Stimulated activated CD4-positive, alpha-beta T cell treated with anti-CD3 and anti-CD28 coated beads, Interleukin-15, amount 100 ng/mL, for 48 hours (primary cell): ENCODE results near the gene GFPT1.

ENCODE experiments used
- DNase-seq, 2 donors: peaks; one replicate each; pipeline ENCODE4 v3.0.0-alpha.2; 2020; ENCODE audit warnings: low read depth in 2 of 2

The GFPT1 gene

GRCh38 chr2:69291004-69291650, 95.9 kb downstream of the GFPT1 start:
- DNase-seq = no peak

GRCh38 chr2:69288429-69288828, 98.6 kb downstream of the GFPT1 start:
- DNase-seq = no peak

GRCh38 chr2:69287544-69287943, 99.5 kb downstream of the GFPT1 start:
- no peak for DNase-seq

GRCh38 chr2:69285379-69285894, 101.6 kb downstream of the GFPT1 start:
- no peak for DNase-seq

GRCh38 chr2:69280796-69281412, 106.1 kb downstream of the GFPT1 start:
- no peak for DNase-seq

- no peak for DNase-seq
Observed at GRCh38 chr2:69279931-69280681, 106.9 kb downstream of the GFPT1 start.

- no peak for DNase-seq
Observed at GRCh38 chr2:69279211-69279610, 107.8 kb downstream of the GFPT1 start.

- DNase-seq = no peak
Observed at GRCh38 chr2:69278366-69278765, 108.7 kb downstream of the GFPT1 start.

GRCh38 chr2:69275490-69275889, 111.5 kb downstream of the GFPT1 start:
- DNase-seq = no peak

GRCh38 chr2:69272803-69273471, 114.1 kb downstream of the GFPT1 start:
- no peak for DNase-seq

GRCh38 chr2:69271831-69272257, 115.2 kb downstream of the GFPT1 start:
- DNase-seq = no peak
